HG03060 (cell line): ENCODE data around the gene ARID4B.

Experiments
- ATAC-seq: cut with Tn5 transposase; IDR thresholded peaks from one replicate; pipeline ENCODE4 v1.9.1; 2021; ENCODE audit warnings: low read depth, moderate number of reproducible peaks; ENCODE audit not compliant: unreplicated experiment

ARID4B gene

DNA sequence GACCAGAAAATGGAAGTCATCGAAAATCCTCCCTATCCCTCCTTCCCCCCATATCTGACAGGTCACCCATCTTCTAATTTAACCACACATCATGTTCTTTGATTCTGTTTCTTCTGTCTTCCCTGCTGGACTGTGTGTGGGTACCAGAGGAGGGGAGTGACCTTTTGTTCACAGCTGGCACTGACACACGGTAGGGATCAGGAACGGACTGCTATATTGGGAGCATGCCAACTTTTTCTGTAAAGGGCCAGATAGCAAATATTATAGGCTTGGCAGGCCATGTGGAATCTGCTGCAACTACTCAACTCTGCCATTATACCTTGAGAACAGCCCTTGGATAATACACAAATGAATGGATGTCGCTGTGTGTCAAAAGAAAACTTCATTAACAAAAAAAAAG lies 191.9 kb downstream of the ARID4B start:
- ATAC-seq, result no peak

DNA sequence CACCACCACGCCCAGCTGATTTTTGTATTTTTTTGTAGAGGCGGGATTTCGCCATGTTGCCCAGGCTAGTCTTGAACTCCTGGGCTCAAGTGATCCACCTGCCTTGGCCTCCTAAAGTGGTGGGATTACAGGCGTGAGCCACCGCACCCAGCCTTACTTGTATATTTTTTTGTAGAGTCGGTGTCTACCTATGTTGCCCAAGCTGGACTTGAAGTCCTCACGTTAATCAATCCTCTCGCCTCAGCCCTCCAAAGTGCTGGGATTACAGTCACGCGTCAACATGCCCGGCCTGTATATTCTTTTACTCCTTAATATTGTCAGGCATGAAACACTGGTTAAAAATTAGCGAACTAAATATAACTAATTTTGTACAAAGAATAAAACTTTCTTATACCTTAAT lies 193.8 kb downstream of the ARID4B start:
- ATAC-seq, result no peak

DNA sequence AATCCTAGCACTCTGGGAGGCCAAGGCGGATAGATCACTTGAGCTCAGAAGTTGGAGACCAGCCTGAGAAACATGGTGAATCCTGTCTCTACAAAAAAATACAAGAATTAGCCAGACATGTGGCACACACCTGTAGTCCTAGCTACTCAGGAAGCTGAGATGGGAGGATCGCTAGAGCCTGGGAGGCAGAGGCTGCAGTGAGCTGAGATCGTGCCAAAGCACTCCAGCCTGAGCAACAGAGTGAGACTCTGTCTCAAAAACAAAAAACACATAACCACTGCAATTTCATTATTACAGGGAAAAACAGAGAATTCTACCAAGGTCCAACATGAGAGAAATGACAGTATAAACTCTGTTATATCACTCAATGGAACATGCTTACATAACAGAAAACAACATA lies 194.9 kb downstream of the ARID4B start:
- ATAC-seq, result no peak

DNA sequence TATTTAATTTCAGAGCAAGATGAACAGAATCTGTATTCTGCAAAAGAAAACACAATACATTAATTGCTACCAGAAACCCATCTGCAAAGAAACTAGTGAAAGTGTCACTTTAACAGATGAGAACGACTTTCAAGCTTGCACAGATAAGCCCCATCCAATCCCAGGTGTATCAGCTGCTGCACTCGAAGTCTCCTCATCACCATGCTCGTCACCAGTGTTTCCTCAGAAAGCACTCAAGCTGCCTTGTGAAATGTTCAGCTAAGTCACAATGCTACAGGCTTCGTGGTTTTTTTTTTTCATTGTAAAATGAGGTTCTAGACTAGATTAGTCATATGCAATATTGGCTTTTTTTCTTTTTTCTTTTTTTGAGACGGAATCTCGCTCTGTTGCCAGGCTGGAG lies 196.0 kb downstream of the ARID4B start:
- no peak for ATAC-seq

DNA sequence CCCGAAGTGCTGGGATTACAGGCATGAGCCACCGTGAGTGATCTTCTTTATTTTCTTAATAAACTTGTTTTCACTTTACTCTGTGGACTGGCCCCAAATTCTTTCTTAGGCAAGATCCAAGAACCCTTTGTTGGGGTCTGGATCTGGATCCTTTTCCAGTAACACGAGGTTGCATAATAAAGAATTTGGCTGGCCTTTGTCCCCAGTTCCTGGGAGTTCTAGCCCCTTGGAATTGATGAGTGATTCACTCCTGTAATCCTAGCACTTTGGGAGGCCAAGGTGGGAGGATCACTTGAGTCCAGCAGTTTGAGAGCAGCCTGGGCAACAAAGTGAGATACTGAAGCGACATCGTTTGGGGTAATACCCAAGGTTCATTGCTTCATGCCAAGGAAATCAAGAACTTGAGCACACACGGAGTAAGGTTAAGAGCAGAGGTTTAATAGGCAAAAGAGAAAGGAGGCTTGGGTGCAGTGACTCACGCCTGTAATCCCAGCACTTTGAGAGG lies 197.2 kb downstream of the ARID4B start:
- ATAC-seq, result no peak

DNA sequence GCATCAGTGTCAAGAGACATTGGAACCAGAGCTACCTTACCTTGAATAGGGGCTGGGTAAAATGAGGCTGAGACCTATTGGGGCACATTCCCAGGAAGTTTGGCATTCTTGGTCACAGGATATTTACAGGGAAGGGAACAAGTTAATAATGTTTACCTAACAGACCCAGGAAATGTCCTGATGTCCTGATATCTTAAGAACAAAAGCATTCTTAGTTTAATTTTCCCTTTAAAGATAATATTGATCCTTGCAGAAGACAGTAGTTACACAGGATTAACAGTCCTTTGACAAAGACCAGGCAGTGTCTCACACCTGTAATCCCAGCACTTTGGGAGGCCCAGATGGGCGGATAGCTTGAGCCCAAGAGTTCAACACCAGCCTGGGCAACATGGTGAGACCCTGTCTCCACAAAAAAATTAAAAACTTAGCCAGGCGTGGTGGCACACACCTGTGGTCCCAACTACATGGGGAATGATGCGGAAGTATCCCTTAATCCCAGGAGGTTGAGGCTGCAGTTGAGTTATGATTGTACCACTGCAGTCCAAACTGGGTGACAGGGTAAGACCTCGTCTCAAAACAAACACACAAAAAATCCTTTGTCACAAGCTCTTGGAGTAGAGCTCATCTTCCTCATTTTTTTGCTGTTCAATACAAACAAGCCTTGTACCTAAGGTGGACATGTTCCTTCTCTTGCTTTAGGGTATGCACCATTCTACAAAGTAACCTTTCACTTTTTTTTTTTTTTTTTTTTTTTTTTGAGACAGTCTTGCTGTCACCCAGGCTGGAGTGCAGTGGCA lies 198.0 kb downstream of the ARID4B start:
- ATAC-seq, result no peak

DNA sequence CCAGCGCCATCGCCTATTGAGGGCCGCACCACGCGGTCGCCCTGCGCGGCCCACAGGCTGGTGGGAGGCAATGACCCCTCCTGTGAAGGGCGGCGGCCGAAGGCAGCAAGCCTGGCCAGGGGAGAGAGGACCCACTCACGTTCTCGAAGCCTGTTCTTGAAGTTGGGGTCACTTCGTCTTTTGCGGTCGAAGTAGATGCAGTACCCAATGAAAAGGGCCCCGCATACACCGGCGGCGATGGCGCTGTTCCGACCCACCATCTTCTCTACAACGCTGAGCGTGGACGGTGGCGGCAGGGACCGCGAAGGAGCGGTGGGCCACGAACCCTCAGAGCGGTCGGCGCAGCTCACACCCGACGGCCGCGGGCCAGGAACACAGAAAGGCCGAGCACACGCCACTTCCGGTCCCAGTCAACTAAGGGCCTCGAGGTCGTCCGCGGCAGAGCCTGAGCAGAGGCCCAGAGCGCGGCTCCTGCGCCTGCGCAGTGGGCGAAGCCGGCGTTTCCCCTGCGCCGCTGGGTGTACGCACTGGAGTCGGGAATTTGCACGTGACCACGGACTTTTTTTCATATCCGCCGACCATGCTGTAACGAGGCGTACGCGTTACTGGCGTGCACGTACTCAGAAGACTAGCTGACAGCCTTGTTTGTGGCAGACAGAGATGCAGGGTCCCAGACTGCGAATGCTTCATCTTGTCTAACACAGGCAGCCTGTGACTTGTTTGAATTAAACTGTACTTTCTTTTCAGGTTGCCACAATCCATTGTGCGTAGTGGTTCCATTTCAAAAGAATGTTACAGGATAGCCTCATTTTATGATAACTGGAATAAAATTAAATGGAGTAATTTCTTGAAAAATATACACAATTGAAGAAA lies 199.3 kb downstream of the ARID4B start, which contains the start of gene TOMM20:
Gene TOMM20 (minus strand): TSS at position 382 of the 873 bp plus-strand sequence. CDS start 122 bp downstream, at position 260.
- peak; percentile 73 for ATAC-seq

DNA sequence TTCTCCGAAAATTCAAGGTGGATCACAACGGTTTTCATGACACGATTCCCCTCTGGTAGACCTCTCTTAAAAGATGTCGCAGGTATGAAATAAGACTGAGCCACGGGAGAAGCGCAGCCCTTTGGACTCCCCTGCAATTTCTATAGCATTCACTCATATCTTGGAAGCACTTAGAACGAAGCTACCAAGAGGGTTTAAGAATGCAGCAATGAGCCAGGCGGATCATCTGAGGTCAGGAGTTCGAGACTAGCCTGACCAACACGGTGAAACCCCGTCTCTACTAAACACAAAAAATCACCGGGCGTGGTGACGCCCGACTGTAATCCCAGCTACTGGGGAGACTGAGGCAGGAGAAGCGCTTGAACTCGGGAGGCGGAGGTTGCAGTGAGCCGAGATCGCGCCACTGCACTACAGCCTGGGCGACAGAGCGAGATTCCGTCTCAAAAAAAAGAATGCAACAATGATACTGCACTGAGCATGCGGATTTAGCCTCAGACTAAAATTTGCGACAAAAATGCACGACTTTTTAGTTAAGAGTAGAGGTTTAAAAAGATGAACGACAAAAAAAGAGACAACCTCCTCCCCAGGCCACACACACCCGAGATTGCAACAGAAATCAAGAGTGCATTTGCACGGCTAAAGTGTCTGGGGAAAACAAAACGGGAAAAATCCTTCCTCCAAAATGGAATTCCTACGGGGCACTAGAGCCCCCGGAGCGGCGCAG lies 200.1 kb downstream of the ARID4B start:
- ATAC-seq, result no peak

DNA sequence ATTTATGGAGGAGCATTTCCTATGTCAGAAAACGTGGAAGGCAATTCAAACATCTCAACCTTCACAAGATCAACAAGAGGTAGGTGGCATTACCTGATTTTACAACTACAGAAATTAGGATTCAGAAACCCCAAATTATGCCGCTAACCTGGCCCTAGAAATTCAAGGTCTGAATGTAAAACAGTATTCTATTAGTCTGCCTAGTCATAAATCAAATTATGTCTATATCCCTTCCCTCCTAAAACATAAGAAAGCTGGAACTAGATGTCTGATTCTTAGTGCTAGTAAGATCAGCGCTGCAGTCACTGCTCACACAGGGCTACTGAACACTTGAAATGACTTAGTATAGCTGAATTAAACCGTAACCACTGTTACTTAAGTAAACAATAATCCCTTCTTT lies 200.8 kb downstream of the ARID4B start:
- no peak for ATAC-seq

DNA sequence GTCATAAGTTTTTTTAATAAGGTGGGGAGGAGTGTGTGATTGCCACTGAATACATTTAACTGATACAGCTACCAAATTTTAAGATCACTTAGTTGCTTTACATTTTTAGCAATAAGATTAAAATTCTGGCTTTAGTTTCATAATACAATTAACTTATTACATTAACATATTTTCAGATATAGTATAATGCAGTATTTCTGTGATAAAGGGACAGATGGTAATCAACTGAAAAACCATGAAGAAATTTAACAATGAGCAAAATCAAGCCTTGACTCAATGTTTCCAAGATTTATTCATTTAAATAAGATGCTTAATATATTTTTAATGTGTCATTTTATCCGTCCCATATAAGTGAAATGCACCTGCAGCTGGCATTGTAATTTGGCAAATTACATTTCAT lies 203.3 kb downstream of the ARID4B start:
- ATAC-seq, result no peak

DNA sequence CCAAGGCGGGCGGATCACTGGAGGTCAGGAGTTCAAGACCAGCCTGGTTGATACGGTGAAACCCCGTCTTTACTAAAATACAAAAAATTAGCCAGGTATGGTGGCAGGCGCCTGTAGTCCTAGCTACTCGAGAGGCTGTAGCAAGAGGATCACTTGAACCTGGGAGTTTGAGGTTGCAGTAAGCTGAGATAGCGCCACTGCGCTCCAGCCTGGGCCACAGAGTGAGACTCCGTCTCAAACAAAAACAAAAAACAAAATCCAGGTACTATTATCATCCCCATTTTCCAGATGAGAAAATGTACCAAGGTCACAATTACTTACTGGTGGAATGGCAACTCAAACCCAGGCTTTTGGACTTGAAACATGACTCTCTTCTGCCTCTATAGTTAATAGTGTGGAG lies 203.9 kb downstream of the ARID4B start:
- ATAC-seq, result no peak

DNA sequence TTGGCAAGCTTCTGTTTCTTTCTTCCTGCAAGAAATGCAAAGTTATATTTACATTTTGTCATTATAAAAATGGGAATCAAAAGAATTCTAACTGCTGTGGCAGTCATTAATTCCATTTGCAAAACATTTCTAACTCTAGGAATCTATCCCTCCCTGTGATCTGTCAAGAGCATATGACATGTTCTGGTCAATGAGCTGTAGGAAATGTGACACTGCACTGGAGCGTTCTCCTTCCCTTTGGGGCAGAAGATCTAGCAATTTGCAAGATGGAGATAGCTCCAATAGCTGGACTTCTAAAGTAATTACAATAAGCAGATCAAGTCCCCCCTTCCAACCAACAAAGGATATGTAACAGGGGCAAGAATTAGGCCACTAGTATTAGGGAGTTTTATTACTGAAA lies 205.6 kb downstream of the ARID4B start:
- no peak for ATAC-seq
